ENCODE data around the gene TRAPPC11. TPM values are rescaled to one million over a fixed set of nuclear protein-coding genes. Genes with fewer than 3 reads are reported as not detected.
"Not testable (repeated sequence)": the region's sequence is repeated elsewhere in the genome, so short reads cannot be mapped to it uniquely, and the experiment has no call there.

Gene TRAPPC11
- total RNA-seq, 1 donor from 2014 or later = 38.1 TPM

- TF ChIP-seq, protein P1, sequence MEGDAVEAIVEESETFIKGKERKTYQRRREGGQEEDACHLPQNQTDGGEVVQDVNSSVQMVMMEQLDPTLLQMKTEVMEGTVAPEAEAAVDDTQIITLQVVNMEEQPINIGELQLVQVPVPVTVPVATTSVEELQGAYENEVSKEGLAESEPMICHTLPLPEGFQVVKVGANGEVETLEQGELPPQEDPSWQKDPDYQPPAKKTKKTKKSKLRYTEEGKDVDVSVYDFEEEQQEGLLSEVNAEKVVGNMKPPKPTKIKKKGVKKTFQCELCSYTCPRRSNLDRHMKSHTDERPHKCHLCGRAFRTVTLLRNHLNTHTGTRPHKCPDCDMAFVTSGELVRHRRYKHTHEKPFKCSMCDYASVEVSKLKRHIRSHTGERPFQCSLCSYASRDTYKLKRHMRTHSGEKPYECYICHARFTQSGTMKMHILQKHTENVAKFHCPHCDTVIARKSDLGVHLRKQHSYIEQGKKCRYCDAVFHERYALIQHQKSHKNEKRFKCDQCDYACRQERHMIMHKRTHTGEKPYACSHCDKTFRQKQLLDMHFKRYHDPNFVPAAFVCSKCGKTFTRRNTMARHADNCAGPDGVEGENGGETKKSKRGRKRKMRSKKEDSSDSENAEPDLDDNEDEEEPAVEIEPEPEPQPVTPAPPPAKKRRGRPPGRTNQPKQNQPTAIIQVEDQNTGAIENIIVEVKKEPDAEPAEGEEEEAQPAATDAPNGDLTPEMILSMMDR (conservative IDR thresholded peaks at IDR 0.05; ENCODE audit: low read depth, low read length) = no peak
- DNase-seq (ENCODE audit: low read depth) = peak; percentile 71
- no peak overlapping the region for H3K4me3 ChIP-seq (ENCODE audit: low read depth, low read length)
Measured at GRCh38 chr4:183618681-183619080, 40.4 kb upstream of the TRAPPC11 start.

DNA sequence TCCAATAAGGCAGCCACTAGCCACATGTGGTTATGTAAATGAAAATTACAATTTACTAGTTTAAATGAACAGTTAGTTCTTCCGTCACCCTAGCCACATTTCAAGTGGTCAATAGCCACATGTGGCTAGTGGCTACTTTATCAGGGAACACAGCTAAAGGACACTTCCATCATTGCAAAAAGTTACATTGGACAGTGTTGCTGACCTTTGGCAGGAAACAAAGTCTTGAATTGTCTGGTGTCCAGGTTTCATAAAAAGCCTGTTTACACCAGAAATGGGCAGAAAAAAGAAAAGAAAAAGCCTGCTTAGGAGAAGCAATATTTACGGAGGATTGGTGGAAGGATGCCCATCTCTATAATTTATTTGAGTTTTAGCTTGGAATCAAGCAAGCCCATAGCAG, 38.7 kb upstream of the TRAPPC11 start:
- no peak overlapping the region for H3K4me3 ChIP-seq (ENCODE audit: low read depth, low read length)
- TF ChIP-seq, protein P1 (conservative IDR thresholded peaks at IDR 0.05; ENCODE audit: low read depth, low read length) = no peak
- no peak for DNase-seq (ENCODE audit: low read depth)

- H3K4me3 ChIP-seq (ENCODE audit: low read depth, low read length) = no peak overlapping the region
- DNase-seq (ENCODE audit: low read depth) = no peak
- TF ChIP-seq, protein P1 (conservative IDR thresholded peaks at IDR 0.05; ENCODE audit: low read depth, low read length) = no peak
Measured at GRCh38 chr4:183621875-183622274, 37.2 kb upstream of the TRAPPC11 start.

DNA sequence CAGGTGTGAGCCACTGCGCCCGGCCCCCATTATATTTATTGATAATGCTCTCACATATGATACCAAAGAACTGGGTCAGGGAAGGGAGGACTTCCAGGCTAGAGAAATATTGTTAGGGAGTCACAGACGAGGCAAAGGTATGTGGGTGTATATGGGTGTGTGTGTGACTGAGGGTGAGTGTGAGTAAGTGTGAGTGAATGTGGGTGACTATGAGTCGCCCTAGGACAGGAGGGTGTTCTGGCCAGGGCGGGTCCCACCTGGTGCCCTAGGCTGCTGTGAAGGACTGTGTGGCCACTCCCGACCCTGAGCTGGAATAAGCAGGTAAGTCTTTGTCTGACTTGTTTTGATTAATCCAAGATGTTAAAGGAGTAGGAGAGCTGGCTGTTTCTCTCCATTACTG, 34.5 kb upstream of the TRAPPC11 start:
- no peak for DNase-seq (ENCODE audit: low read depth)
- TF ChIP-seq, protein P1 (conservative IDR thresholded peaks at IDR 0.05; ENCODE audit: low read depth, low read length) = no peak
- H3K4me3 ChIP-seq (ENCODE audit: low read depth, low read length) = no peak overlapping the region

- TF ChIP-seq, protein P1 (conservative IDR thresholded peaks at IDR 0.05; ENCODE audit: low read depth, low read length) = no peak
- no peak for DNase-seq (ENCODE audit: low read depth)
- no peak overlapping the region for H3K4me3 ChIP-seq (ENCODE audit: low read depth, low read length)
Measured at GRCh38 chr4:183626168-183626567, 32.9 kb upstream of the TRAPPC11 start.

DNA sequence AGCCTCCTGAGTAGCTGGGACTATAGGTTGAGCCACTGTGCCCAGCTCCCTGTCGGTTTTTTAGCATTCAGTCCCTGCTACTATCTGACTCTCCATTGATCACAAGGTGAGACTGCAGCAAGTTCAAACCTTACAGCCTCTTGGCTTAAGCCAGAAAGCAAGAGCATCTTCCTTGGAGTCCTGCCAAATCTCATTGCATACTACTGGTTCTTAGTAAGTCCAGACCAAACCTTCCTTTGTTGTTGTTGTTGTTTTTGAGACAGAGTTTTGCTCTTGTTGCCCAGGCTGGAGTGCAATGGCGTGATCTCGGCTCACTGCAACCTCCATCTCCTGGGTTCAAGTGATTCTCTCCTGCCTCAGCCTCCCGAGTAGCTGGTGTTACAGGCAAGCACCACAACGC, 31.8 kb upstream of the TRAPPC11 start:
- not testable (repeated sequence) for DNase-seq (ENCODE audit: low read depth); H3K4me3 ChIP-seq (ENCODE audit: low read depth, low read length)

DNA sequence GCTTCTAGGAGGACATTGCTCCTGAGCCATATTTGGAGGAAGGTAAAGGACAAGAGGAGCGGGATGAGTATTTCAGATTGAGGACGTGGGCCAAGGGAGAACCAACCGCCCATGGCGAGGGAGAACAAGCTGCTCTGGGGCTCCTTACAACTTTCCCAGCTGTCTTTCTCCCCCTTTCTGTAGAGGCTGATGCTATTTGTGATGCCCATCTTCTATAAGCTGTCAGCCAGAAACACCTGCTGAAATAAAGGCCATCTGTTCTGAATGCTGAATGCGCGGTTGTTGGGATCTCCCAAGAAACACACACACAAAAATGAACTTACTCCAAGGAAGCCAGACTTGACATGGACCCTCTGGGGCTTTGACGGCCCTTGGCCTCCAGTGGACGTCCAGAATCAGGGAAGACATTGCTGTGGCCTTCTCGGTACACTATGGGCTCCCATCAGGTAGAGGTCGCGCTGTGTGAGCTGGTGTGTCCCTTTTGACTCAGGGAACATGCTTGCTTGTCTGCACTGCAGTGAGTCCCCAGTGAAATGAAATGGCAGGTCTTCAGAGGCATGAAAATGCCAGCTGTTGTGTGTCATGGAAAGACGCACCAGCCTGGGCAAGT, 31.0 kb upstream of the TRAPPC11 start:
- no peak for DNase-seq (ENCODE audit: low read depth)
- no peak overlapping the region for H3K4me3 ChIP-seq (ENCODE audit: low read depth, low read length)
- TF ChIP-seq, protein P1 (conservative IDR thresholded peaks at IDR 0.05; ENCODE audit: low read depth, low read length) = no peak

Measured in epithelial cell of proximal tubule (primary cell).